Testis (tissue), 2 donors: ENCODE results near the gene IFIT1.

ENCODE experiments used
- CTCF ChIP-seq, 3 experiments: fragments of 450-650 bp in 2 of 3; fragments of 200-600 bp in 1 of 3; sonication (generic) in 1 of 3; IDR thresholded peaks; one replicate each; pipeline ENCODE4 v1.5.1; 2016 to 2019; ENCODE audit warnings: antibody characterized with exemption in 3 of 3, mild to moderate bottlenecking in 2 of 3, moderate library complexity in 1 of 3
- POLR2A ChIP-seq: fragments of 450-650 bp; IDR thresholded peaks from one replicate; pipeline ENCODE4 v1.6.1; 2017; ENCODE audit warnings: antibody characterized with exemption, mild to moderate bottlenecking, moderate library complexity

DNA sequence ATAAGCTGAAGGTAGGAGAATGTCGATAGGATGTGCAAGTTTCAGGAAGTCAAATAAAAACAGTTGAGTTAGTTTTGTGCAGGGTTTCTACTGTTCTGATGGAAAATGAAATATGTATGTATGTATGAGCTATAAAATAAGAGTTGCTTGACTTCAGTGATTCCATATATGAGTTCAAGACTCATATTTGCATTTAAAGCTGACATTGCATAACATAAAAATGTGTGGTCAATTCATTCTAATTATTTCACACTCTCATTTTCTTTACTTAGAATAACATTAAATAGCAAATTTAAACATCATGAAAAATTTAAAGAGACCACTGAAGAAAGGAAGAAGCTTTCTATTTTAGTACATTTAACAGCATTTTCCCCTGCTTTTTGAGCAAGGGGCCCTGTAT lies 59.8 kb downstream of the IFIT1 start:
- TF ChIP-seq CTCF (IDR thresholded peaks at IDR 0.05) (no peak), POLR2A (no peak)
